H9 (cell line): ENCODE measurements around the gene BARX2. TPM values are rescaled to one million over a fixed set of nuclear protein-coding genes. Genes with fewer than 3 reads are reported as not detected.

ENCODE experiments used
- DNase-seq: peaks from one replicate; pipeline ENCODE4 v3.0.0-alpha.2; 2017
- H2AFZ ChIP-seq: one replicate; pipeline ENCODE4 v1.6.1; 2013; ENCODE audit warnings: mild to moderate bottlenecking, low read length, control low read depth, moderate library complexity
- H2AK5ac ChIP-seq: 2 replicates; pipeline ENCODE4 v1.6.1; 2013; ENCODE audit warnings: low read length, control low read depth, mixed read lengths; ENCODE audit not compliant: insufficient read length
- H2BK120ac ChIP-seq: one replicate; pipeline ENCODE4 v1.6.1; 2013; ENCODE audit warnings: low read depth, mild to moderate bottlenecking, low read length, control low read depth, inconsistent platforms; ENCODE audit not compliant: poor library complexity, severe bottlenecking
- H2BK12ac ChIP-seq: 2 replicates; pipeline ENCODE4 v1.6.1; 2013; ENCODE audit warnings: low read length, control low read depth, mixed read lengths, low read depth; ENCODE audit not compliant: insufficient read length
- H2BK15ac ChIP-seq: 2 replicates; pipeline ENCODE4 v1.6.1; 2013; ENCODE audit warnings: low read depth, low read length, control low read depth
- H2BK20ac ChIP-seq: one replicate; pipeline ENCODE4 v1.6.1; 2013; ENCODE audit warnings: low read depth, mild to moderate bottlenecking, low read length, control low read depth, inconsistent platforms; ENCODE audit not compliant: poor library complexity, severe bottlenecking
- H2BK5ac ChIP-seq: 2 replicates; pipeline ENCODE4 v1.6.1; 2013; ENCODE audit warnings: low read length, control low read depth, mixed read lengths; ENCODE audit not compliant: insufficient read length
- H3K14ac ChIP-seq: 2 replicates; pipeline ENCODE4 v1.6.1; 2013; ENCODE audit warnings: low read length, control low read depth; ENCODE audit not compliant: insufficient read depth
- H3K18ac ChIP-seq: 2 replicates; pipeline ENCODE4 v1.6.1; 2013; ENCODE audit warnings: low read depth, mild to moderate bottlenecking, mixed read lengths, low read length, control low read depth; ENCODE audit not compliant: insufficient read length
- H3K23ac ChIP-seq: 2 replicates; pipeline ENCODE4 v1.6.1; 2013; ENCODE audit warnings: low read length, control low read depth, mixed read lengths, low read depth; ENCODE audit not compliant: insufficient read length
- H3K23me2 ChIP-seq: 2 replicates; pipeline ENCODE4 v1.6.1; 2013; ENCODE audit warnings: low read depth, mild to moderate bottlenecking, mixed read lengths, low read length, control low read depth; ENCODE audit not compliant: insufficient read length, poor library complexity, severe bottlenecking
- H3K27ac ChIP-seq: 2 replicates; pipeline ENCODE4 v1.5.1; 2013; ENCODE audit warnings: low read length, control low read depth, mixed read lengths, low read depth; ENCODE audit not compliant: insufficient read length
- H3K27me3 ChIP-seq: 2 replicates; pipeline ENCODE4 v1.6.1; 2013; ENCODE audit warnings: low read length, control low read depth, inconsistent platforms; ENCODE audit not compliant: insufficient read depth
- H3K4ac ChIP-seq: 2 replicates; pipeline ENCODE4 v1.6.1; 2013; ENCODE audit warnings: low read depth, mild to moderate bottlenecking, control low read depth, inconsistent platforms, low read length, moderate library complexity
- H3K4me1 ChIP-seq: 2 replicates; pipeline ENCODE4 v1.6.1; 2013; ENCODE audit warnings: low read length, control low read depth, inconsistent platforms; ENCODE audit not compliant: insufficient read depth
- H3K4me2 ChIP-seq: 2 replicates; pipeline ENCODE4 v1.6.1; 2013; ENCODE audit warnings: low read length, control low read depth, mixed read lengths; ENCODE audit not compliant: insufficient read length, insufficient read depth
- H3K56ac ChIP-seq: 2 replicates; pipeline ENCODE4 v1.6.1; 2013; ENCODE audit warnings: low read depth, mild to moderate bottlenecking, mixed read lengths, low read length, control low read depth; ENCODE audit not compliant: insufficient read length
- H3K79me1 ChIP-seq: 2 replicates; pipeline ENCODE4 v1.6.1; 2013; ENCODE audit warnings: low read depth, mild to moderate bottlenecking, moderate library complexity, low read length, control low read depth, inconsistent platforms; ENCODE audit not compliant: insufficient read depth, poor library complexity, severe bottlenecking
- H3K79me2 ChIP-seq: 2 replicates; pipeline ENCODE4 v1.6.1; 2013; ENCODE audit warnings: low read length, control low read depth, inconsistent platforms; ENCODE audit not compliant: insufficient read depth
- H3K9ac ChIP-seq: 2 replicates; pipeline ENCODE4 v1.6.1; 2013; ENCODE audit warnings: low read length, control low read depth, mixed read lengths; ENCODE audit not compliant: insufficient read length; ENCODE audit errors: extremely low read depth
- H3K9me3 ChIP-seq: one replicate; pipeline ENCODE4 v1.6.1; 2013; ENCODE audit warnings: low read depth, low read length, inconsistent platforms; ENCODE audit not compliant: control insufficient read depth
- H3T11ph ChIP-seq: one replicate; pipeline ENCODE4 v1.6.1; 2013; ENCODE audit warnings: mild to moderate bottlenecking, low read length, control low read depth, inconsistent platforms
- H4K20me1 ChIP-seq: one replicate; pipeline ENCODE4 v1.6.1; 2013; ENCODE audit not compliant: control insufficient read depth, insufficient read length, insufficient read depth
- H4K5ac ChIP-seq: 2 replicates; pipeline ENCODE4 v1.6.1; 2013; ENCODE audit warnings: low read depth, mild to moderate bottlenecking, mixed read lengths, low read length, control low read depth; ENCODE audit not compliant: insufficient read length
- H4K8ac ChIP-seq: replicated peaks from 2 replicates; pipeline ENCODE4 v1.6.1; 2013; ENCODE audit warnings: low read length, control low read depth, mixed read lengths, low read depth; ENCODE audit not compliant: insufficient read length
- H4K91ac ChIP-seq: 2 replicates; pipeline ENCODE4 v1.6.1; 2013; ENCODE audit warnings: low read depth, mild to moderate bottlenecking, moderate library complexity, mixed read lengths, low read length, control low read depth; ENCODE audit not compliant: insufficient read length
- H3K27ac Mint-ChIP-seq, 3 experiments: 2 replicates in 2 of 3; 3 replicates in 1 of 3; pipeline ENCODE4 v1.8.0; 2020 to 2021; ENCODE audit warnings: mixed read lengths in 3 of 3, mild to moderate bottlenecking in 1 of 3, moderate library complexity in 1 of 3
- H3K27me3 Mint-ChIP-seq: 2 replicates; pipeline ENCODE4 v1.8.0; 2021; ENCODE audit warnings: low read depth, mild to moderate bottlenecking, moderate library complexity, mixed read lengths
- H3K36me3 Mint-ChIP-seq, 3 experiments: 2 replicates in 2 of 3; 3 replicates in 1 of 3; pipeline ENCODE4 v1.8.0; 2020 to 2021; ENCODE audit warnings: low read depth in 3 of 3, mixed read lengths in 3 of 3; ENCODE audit not compliant: insufficient read depth in 1 of 3
- H3K4me1 Mint-ChIP-seq, 2 experiments: 2 replicates each; pipeline ENCODE4 v1.8.0; 2020; ENCODE audit warnings: mixed read lengths in 2 of 2
- H3K4me3 Mint-ChIP-seq, 2 experiments: 2 replicates in 1 of 2; 3 replicates in 1 of 2; pipeline ENCODE4 v1.8.0; 2020 to 2021; ENCODE audit warnings: mild to moderate bottlenecking in 2 of 2, mixed read lengths in 2 of 2, moderate library complexity in 1 of 2
- H3K9me3 Mint-ChIP-seq, 2 experiments: 2 replicates in 1 of 2; 3 replicates in 1 of 2; pipeline ENCODE4 v1.8.0; 2020; ENCODE audit warnings: mild to moderate bottlenecking in 2 of 2, mixed read lengths in 2 of 2, moderate library complexity in 1 of 2
- WGBS: extraction: QIAGEN DNeasy Blood & Tissue Kit; methylation state at CpG from one replicate; pipeline ENCODE4 v1.1.7; 2013; ENCODE audit warnings: missing lambda C conversion rate, low lambda C conversion rate, mixed read lengths; ENCODE audit not compliant: insufficient read length; ENCODE audit errors: extremely low coverage; 5-methylcytosine and 5-hydroxymethylcytosine counted together
- total RNA-seq: library from RNA; stranded (reverse); gene quantifications from 2 replicates; pipeline ENCODE4 v1.2.1, GENCODE V29; 2021
- TF ChIP-seq, protein P1 (sequence below): fragments of 200-600 bp; sonication (generic); conservative IDR thresholded peaks from 3 replicates; pipeline ENCODE4 v1.8.0; 2021; ENCODE audit warnings: antibody characterized with exemption, mild to moderate bottlenecking

Gene BARX2
- total RNA-seq, 1 experiment from 2014 or later = not detected

DNA sequence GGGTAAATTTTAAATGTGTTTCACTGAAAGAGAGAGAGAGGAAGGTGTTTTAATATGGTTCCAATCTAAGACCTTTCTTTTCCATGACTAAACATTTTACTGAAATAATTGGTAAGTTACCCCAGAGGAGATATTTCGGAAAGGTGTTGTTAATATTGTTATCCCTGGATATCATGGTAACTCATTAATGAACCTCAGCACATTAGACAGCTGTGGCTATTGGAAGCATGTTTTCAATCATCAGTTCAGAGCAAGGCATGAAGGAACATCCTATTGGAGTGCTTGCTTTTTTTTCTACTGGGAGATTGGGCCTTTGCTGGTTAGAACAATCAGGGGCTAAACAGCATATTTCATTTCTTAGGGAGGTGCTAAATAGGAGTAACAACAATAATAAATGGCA, 11.8 kb downstream of the BARX2 start:
- Histone ChIP-seq H4K8ac (no peak overlapping the region), H2BK120ac (no peak overlapping the region), H3K4ac (no peak overlapping the region), H4K20me1 (no peaks in the 10 kb centered on the region), H3K4me2 (no peak overlapping the region), H2BK12ac (no peak overlapping the region), H3K9me3 (no peaks in the 10 kb centered on the region), H3K79me1 (no peaks in the 10 kb centered on the region), H2BK5ac (no peak overlapping the region), H3K23ac (no peak overlapping the region), H2BK15ac (no peak overlapping the region), H2BK20ac (no peak overlapping the region), H2AK5ac (no peak overlapping the region), H3K56ac (no peak overlapping the region), H3T11ph (no peak overlapping the region), H3K18ac (no peak overlapping the region), H2AFZ (no peak overlapping the region), H4K5ac (no peak overlapping the region), H4K91ac (no peak overlapping the region), H3K4me1 (no peaks in the 10 kb centered on the region), H3K14ac (no peak overlapping the region), H3K79me2 (no peaks in the 10 kb centered on the region), H3K27me3 (no peaks in the 10 kb centered on the region), H3K9ac (no peak overlapping the region), H3K27ac (no peak overlapping the region), H3K23me2 (no peaks in the 10 kb centered on the region)
- Mint-ChIP-seq H3K4me1 (no peaks in the 10 kb centered on the region), H3K36me3 (no peaks in the 10 kb centered on the region), H3K9me3 (no peaks in the 10 kb centered on the region), H3K27ac (no peak overlapping the region), H3K4me3 (no peak overlapping the region), H3K27me3 (peaks cover 20% of the 10 kb centered on the region)
- TF ChIP-seq, protein P1, sequence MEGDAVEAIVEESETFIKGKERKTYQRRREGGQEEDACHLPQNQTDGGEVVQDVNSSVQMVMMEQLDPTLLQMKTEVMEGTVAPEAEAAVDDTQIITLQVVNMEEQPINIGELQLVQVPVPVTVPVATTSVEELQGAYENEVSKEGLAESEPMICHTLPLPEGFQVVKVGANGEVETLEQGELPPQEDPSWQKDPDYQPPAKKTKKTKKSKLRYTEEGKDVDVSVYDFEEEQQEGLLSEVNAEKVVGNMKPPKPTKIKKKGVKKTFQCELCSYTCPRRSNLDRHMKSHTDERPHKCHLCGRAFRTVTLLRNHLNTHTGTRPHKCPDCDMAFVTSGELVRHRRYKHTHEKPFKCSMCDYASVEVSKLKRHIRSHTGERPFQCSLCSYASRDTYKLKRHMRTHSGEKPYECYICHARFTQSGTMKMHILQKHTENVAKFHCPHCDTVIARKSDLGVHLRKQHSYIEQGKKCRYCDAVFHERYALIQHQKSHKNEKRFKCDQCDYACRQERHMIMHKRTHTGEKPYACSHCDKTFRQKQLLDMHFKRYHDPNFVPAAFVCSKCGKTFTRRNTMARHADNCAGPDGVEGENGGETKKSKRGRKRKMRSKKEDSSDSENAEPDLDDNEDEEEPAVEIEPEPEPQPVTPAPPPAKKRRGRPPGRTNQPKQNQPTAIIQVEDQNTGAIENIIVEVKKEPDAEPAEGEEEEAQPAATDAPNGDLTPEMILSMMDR = no peak
- no CpG with 5 or more reads among the region's 1 CpG for WGBS
- DNase-seq = no peak
